GM23338 (cell line): ENCODE results near the gene LEPR. TPM values are rescaled to one million over a fixed set of nuclear protein-coding genes. Genes with fewer than 3 reads are reported as not detected.
"Not testable (repeated sequence)": the region's sequence is repeated elsewhere in the genome, so short reads cannot be mapped to it uniquely, and the experiment has no call there.

Experiments
- ATAC-seq: fragments of 200-7000 bp; cut with Tn5 transposase; 3 replicates; pipeline ENCODE4 v1.9.1; 2020
- DNase-seq: peaks from one replicate; pipeline ENCODE4 v3.0.0-alpha.2; 2015; ENCODE audit warnings: low spot score
- H2AFZ ChIP-seq: fragments of 200-600 bp; sonication (generic); 2 replicates; pipeline ENCODE4 v1.8.0; 2016; ENCODE audit warnings: antibody characterized with exemption, mild to moderate bottlenecking, moderate library complexity
- H3F3A ChIP-seq: fragments of 200-600 bp; sonication (generic); replicated peaks from 2 replicates; pipeline ENCODE4 v1.8.0; 2017; ENCODE audit warnings: antibody characterized with exemption, mixed run types, low read depth
- H3K27ac ChIP-seq: fragments of 200-600 bp; sonication (generic); 2 replicates; pipeline ENCODE4 v1.6.1; 2016; ENCODE audit warnings: low read depth
- H3K27me3 ChIP-seq: fragments of 200-600 bp; sonication (generic); 2 replicates; pipeline ENCODE4 v1.8.0; 2016; ENCODE audit warnings: mild to moderate bottlenecking, mixed run types, moderate library complexity; ENCODE audit not compliant: insufficient read depth
- H3K36me3 ChIP-seq: fragments of 200-600 bp; sonication (generic); 2 replicates; pipeline ENCODE4 v1.8.0; 2016; ENCODE audit warnings: mild to moderate bottlenecking; ENCODE audit not compliant: insufficient read depth
- H3K4me1 ChIP-seq: fragments of 200-600 bp; sonication (generic); 2 replicates; pipeline ENCODE4 v1.8.0; 2016; ENCODE audit warnings: mild to moderate bottlenecking, moderate library complexity; ENCODE audit not compliant: insufficient read depth
- H3K4me2 ChIP-seq: fragments of 200-600 bp; sonication (generic); 2 replicates; pipeline ENCODE4 v1.7.1; 2017; ENCODE audit warnings: mixed run types
- H3K4me3 ChIP-seq: fragments of 200-600 bp; sonication (generic); 2 replicates; pipeline ENCODE4 v1.6.1; 2016; ENCODE audit warnings: mixed run types
- H3K79me2 ChIP-seq: fragments of 200-600 bp; sonication (generic); replicated peaks from 2 replicates; pipeline ENCODE4 v1.8.0; 2017; ENCODE audit warnings: mild to moderate bottlenecking; ENCODE audit not compliant: insufficient read depth
- H3K9me2 ChIP-seq: fragments of 200-600 bp; sonication (generic); 2 replicates; pipeline ENCODE4 v1.8.0; 2017; ENCODE audit not compliant: insufficient read depth
- H4K20me1 ChIP-seq: fragments of 200-600 bp; sonication (generic); replicated peaks from 2 replicates; pipeline ENCODE4 v1.8.0; 2017; ENCODE audit warnings: mild to moderate bottlenecking; ENCODE audit not compliant: insufficient read depth
- H3K27ac Mint-ChIP-seq: 2 replicates; pipeline ENCODE4 v1.8.0; 2020; ENCODE audit warnings: inconsistent platforms, mild to moderate bottlenecking, moderate library complexity, mixed read lengths
- H3K27me3 Mint-ChIP-seq: 3 replicates; pipeline ENCODE4 v1.8.0; 2022; ENCODE audit warnings: low read depth, mild to moderate bottlenecking, moderate library complexity, mixed read lengths, inconsistent platforms; ENCODE audit not compliant: insufficient read depth, poor library complexity
- H3K36me3 Mint-ChIP-seq: 3 replicates; pipeline ENCODE4 v1.8.0; 2021; ENCODE audit warnings: low read depth, mild to moderate bottlenecking, inconsistent platforms, moderate library complexity, mixed read lengths
- H3K4me1 Mint-ChIP-seq: 3 replicates; pipeline ENCODE4 v1.8.0; 2020; ENCODE audit warnings: mild to moderate bottlenecking, inconsistent platforms, mixed read lengths
- H3K4me3 Mint-ChIP-seq: 3 replicates; pipeline ENCODE4 v1.8.0; 2021; ENCODE audit warnings: moderate library complexity, mild to moderate bottlenecking, inconsistent platforms, mixed read lengths
- H3K9me3 Mint-ChIP-seq: 3 replicates; pipeline ENCODE4 v1.8.0; 2020; ENCODE audit warnings: moderate library complexity, mild to moderate bottlenecking, inconsistent platforms, mixed read lengths
- CREB1 ChIP-seq: fragments of 250-450 bp; sonication (Bioruptor Pico); IDR thresholded peaks from 2 replicates; pipeline ENCODE4 v1.5.0; 2020; ENCODE audit warnings: low read depth, mild to moderate bottlenecking, moderate library complexity
- CTCF ChIP-seq, 2 experiments: fragments of 200-600 bp in 1 of 2; sonication (generic) in 1 of 2; conservative IDR thresholded peaks; 2 replicates each; pipeline versions ENCODE4 v1.5.1 to v1.6.1; 2016 to 2017; ENCODE audit warnings: antibody characterized with exemption in 2 of 2, low read depth in 2 of 2, mild to moderate bottlenecking in 2 of 2, moderate library complexity in 1 of 2
- ETS1 ChIP-seq: IDR thresholded peaks from 2 replicates; pipeline ENCODE4 v1.6.1; 2016; ENCODE audit warnings: antibody characterized with exemption
- EZH2 ChIP-seq: fragments of 200-600 bp; sonication (generic); IDR thresholded peaks from one replicate; pipeline ENCODE4 v1.8.0; 2017; ENCODE audit warnings: antibody characterized with exemption, mild to moderate bottlenecking, low read depth; ENCODE audit not compliant: unreplicated experiment
- EZH2phosphoT487 ChIP-seq: fragments of 200-600 bp; sonication (generic); IDR thresholded peaks from one replicate; pipeline ENCODE4 v1.8.1; 2018; ENCODE audit warnings: antibody characterized with exemption; ENCODE audit not compliant: unreplicated experiment
- JUNB ChIP-seq: IDR thresholded peaks from one replicate; pipeline ENCODE4 v1.6.1; 2016; ENCODE audit warnings: antibody characterized with exemption; ENCODE audit not compliant: unreplicated experiment
- POLR2AphosphoS5 ChIP-seq: IDR thresholded peaks from 2 replicates; pipeline ENCODE4 v1.6.1; 2016; ENCODE audit warnings: antibody characterized with exemption, low read depth
- REST ChIP-seq: IDR thresholded peaks from one replicate; pipeline ENCODE4 v1.6.1; 2018; ENCODE audit warnings: antibody characterized with exemption; ENCODE audit not compliant: unreplicated experiment
- polyA plus RNA-seq: library from polyadenylated mRNA; unstranded; fragments of >200 nt; fragmentation: Nextera tagmentation; extraction: Ambion mirVana; gene quantifications from 2 replicates; pipeline ENCODE4 v1.2.1, GENCODE V29; 2016
- total RNA-seq: library from RNA; depleted of rRNA; stranded (reverse); fragments of >200 nt; shearing (Covaris generic); gene quantifications from 2 replicates; pipeline ENCODE4 v1.2.3, GENCODE V29; 2014

LEPR gene
- total and polyA plus RNA-seq, 2 experiments from 2014 or later, result 2.1 to 4.7 TPM

- Histone ChIP-seq H3K79me2 (no peaks in the 10 kb centered on the region), H4K20me1 (no peaks in the 10 kb centered on the region), H3K27ac (no peak overlapping the region), H3K27me3 (no peaks in the 10 kb centered on the region), H3K4me3 (no peak overlapping the region), H3K4me1 (peaks cover 9% of the 10 kb centered on the region), H3K9me2 (no peaks in the 10 kb centered on the region), H2AFZ (no peak overlapping the region), H3K4me2 (no peak overlapping the region), H3K36me3 (no peaks in the 10 kb centered on the region), H3F3A (no peaks in the 10 kb centered on the region)
- peaks cover 11% of the 10 kb centered on the region for H3K4me1 Mint-ChIP-seq
- peaks cover 2% of the 10 kb centered on the region for H3K27me3 Mint-ChIP-seq
- no peak overlapping the region for H3K4me3 Mint-ChIP-seq
- peaks cover 6% of the 10 kb centered on the region; the same call in 1 of the 3 replicates for H3K36me3 Mint-ChIP-seq
- H3K27ac Mint-ChIP-seq, result no peak overlapping the region
- peaks cover 7% of the 10 kb centered on the region; the same call in 2 of the 3 replicates for H3K9me3 Mint-ChIP-seq
- peak; percentile 78 for ATAC-seq
- TF ChIP-seq ETS1, result no peak
- no peak for TF ChIP-seq EZH2
- TF ChIP-seq CREB1 (CRISPR knock-in tag), result no peak
- peak; percentile 30 to 47; a peak in 3 of 4 replicates for TF ChIP-seq CTCF (conservative IDR thresholded peaks at IDR 0.05; ENCODE audit: low read depth in 2 of 2)
- TF ChIP-seq REST, result no peak
- no peak for TF ChIP-seq JUNB
- TF ChIP-seq EZH2phosphoT487, result no peak
- no peak for TF ChIP-seq POLR2AphosphoS5
- DNase-seq, result peak; percentile 56
These were observed 28.9 kb downstream of the LEPR start for GRCh38 chr1:65449214-65449823.

GRCh38 chr1:65455678-65456077 lies 35.2 kb downstream of the LEPR start:
- H3K4me1 ChIP-seq, H3K4me3 Mint-ChIP-seq, H3K27me3 Mint-ChIP-seq, H3F3A ChIP-seq, H4K20me1 ChIP-seq, H3K4me3 ChIP-seq, H3K27me3 ChIP-seq, H3K36me3 ChIP-seq, H3K27ac ChIP-seq, H3K79me2 ChIP-seq, ATAC-seq, H3K27ac Mint-ChIP-seq, H2AFZ ChIP-seq, H3K9me2 ChIP-seq, DNase-seq: not testable (repeated sequence)
- Mint-ChIP-seq H3K4me1 (peaks cover 21% of the 10 kb centered on the region), H3K9me3 (peaks cover 27% of the 10 kb centered on the region), H3K36me3 (peaks cover 24% of the 10 kb centered on the region)
- H3K4me2 ChIP-seq, result 0 out of 2 replicates have a peak overlapping the region, but pooled peaks have one; percentile 48
